Mesothelial cell of epicardium (in vitro differentiated cells): ENCODE measurements around the gene FOXL1. TPM values are rescaled to one million over a fixed set of nuclear protein-coding genes. Genes with fewer than 3 reads are reported as not detected.

Experiments used
- DNase-seq, 2 experiments: peaks; one replicate each; pipeline ENCODE4 v3.0.0; 2021; ENCODE audit warnings: low spot score in 2 of 2; ENCODE audit not compliant: unreplicated experiment in 2 of 2
- H3K27ac Mint-ChIP-seq: 2 replicates; pipeline ENCODE4 v1.8.0; 2021; ENCODE audit warnings: mixed read lengths
- H3K27me3 Mint-ChIP-seq: 2 replicates; pipeline ENCODE4 v1.8.0; 2021; ENCODE audit warnings: low read depth, mixed read lengths
- H3K36me3 Mint-ChIP-seq: 2 replicates; pipeline ENCODE4 v1.8.0; 2021; ENCODE audit warnings: mixed read lengths
- H3K4me1 Mint-ChIP-seq: 2 replicates; pipeline ENCODE4 v1.8.0; 2021; ENCODE audit warnings: mixed read lengths
- H3K4me3 Mint-ChIP-seq: 2 replicates; pipeline ENCODE4 v1.8.0; 2021; ENCODE audit warnings: mild to moderate bottlenecking, moderate library complexity, mixed read lengths
- H3K9me3 Mint-ChIP-seq: 2 replicates; pipeline ENCODE4 v1.8.0; 2021; ENCODE audit warnings: mixed read lengths
- total RNA-seq: library from RNA; stranded (reverse); gene quantifications from 3 replicates; pipeline ENCODE4 v1.2.1, GENCODE V29; 2021
- TF ChIP-seq, protein P1 (sequence below): fragments of 200-600 bp; sonication (generic); IDR thresholded peaks from one replicate; pipeline ENCODE4 v1.5.0; 2021; ENCODE audit warnings: antibody characterized with exemption; ENCODE audit not compliant: unreplicated experiment

FOXL1 gene
- total RNA-seq, 1 donor from 2014 or later, result 2.5 TPM

DNA sequence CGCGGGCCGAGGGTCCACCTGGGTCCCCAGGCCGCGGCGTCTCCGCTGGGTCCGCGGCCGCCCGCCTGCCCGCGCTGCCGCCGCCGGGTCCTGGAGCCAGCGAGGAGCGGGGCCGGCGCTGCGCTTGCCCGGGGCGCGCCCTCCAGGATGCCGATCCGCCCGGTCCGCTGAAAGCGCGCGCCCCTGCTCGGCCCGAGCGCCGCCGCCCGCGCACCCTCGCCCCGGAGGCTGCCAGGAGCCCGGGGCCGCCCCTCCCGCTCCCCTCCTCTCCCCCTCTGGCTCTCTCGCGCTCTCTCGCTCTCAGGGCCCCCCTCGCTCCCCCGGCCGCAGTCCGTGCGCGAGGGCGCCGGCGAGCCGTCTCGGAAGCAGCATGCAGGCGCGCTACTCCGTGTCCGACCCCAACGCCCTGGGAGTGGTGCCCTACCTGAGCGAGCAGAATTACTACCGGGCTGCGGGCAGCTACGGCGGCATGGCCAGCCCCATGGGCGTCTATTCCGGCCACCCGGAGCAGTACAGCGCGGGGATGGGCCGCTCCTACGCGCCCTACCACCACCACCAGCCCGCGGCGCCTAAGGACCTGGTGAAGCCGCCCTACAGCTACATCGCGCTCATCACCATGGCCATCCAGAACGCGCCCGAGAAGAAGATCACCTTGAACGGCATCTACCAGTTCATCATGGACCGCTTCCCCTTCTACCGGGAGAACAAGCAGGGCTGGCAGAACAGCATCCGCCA lies 11.2 kb upstream of the FOXL1 start:
- peaks cover 75% of the 10 kb centered on the region for H3K27me3 Mint-ChIP-seq
- peak in 1 of 2 experiments; percentile 69 for DNase-seq

DNA sequence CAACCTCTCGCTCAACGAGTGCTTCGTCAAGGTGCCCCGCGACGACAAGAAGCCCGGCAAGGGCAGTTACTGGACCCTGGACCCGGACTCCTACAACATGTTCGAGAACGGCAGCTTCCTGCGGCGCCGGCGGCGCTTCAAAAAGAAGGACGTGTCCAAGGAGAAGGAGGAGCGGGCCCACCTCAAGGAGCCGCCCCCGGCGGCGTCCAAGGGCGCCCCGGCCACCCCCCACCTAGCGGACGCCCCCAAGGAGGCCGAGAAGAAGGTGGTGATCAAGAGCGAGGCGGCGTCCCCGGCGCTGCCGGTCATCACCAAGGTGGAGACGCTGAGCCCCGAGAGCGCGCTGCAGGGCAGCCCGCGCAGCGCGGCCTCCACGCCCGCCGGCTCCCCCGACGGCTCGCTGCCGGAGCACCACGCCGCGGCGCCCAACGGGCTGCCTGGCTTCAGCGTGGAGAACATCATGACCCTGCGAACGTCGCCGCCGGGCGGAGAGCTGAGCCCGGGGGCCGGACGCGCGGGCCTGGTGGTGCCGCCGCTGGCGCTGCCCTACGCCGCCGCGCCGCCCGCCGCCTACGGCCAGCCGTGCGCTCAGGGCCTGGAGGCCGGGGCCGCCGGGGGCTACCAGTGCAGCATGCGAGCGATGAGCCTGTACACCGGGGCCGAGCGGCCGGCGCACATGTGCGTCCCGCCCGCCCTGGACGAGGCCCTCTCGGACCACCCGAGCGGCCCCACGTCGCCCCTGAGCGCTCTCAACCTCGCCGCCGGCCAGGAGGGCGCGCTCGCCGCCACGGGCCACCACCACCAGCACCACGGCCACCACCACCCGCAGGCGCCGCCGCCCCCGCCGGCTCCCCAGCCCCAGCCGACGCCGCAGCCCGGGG lies 10.4 kb upstream of the FOXL1 start:
- no peaks in the 10 kb centered on the region for H3K9me3 Mint-ChIP-seq
- peaks cover 81% of the 10 kb centered on the region for H3K27me3 Mint-ChIP-seq
- no peak for DNase-seq
- peak overlapping the region; percentile 71 for H3K27ac Mint-ChIP-seq
- H3K36me3 Mint-ChIP-seq, result peaks cover 6% of the 10 kb centered on the region
- H3K4me1 Mint-ChIP-seq, result peaks cover 55% of the 10 kb centered on the region
- H3K4me3 Mint-ChIP-seq, result peak overlapping the region; percentile 76
- TF ChIP-seq, protein P1, sequence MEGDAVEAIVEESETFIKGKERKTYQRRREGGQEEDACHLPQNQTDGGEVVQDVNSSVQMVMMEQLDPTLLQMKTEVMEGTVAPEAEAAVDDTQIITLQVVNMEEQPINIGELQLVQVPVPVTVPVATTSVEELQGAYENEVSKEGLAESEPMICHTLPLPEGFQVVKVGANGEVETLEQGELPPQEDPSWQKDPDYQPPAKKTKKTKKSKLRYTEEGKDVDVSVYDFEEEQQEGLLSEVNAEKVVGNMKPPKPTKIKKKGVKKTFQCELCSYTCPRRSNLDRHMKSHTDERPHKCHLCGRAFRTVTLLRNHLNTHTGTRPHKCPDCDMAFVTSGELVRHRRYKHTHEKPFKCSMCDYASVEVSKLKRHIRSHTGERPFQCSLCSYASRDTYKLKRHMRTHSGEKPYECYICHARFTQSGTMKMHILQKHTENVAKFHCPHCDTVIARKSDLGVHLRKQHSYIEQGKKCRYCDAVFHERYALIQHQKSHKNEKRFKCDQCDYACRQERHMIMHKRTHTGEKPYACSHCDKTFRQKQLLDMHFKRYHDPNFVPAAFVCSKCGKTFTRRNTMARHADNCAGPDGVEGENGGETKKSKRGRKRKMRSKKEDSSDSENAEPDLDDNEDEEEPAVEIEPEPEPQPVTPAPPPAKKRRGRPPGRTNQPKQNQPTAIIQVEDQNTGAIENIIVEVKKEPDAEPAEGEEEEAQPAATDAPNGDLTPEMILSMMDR, result no peak

More for the DNA sequence above, 11.2 kb upstream of the FOXL1 start:
- peak overlapping the region; percentile 76 for H3K4me3 Mint-ChIP-seq
- H3K9me3 Mint-ChIP-seq, result no peaks in the 10 kb centered on the region
- peaks cover 54% of the 10 kb centered on the region for H3K4me1 Mint-ChIP-seq
- peaks cover 6% of the 10 kb centered on the region for H3K36me3 Mint-ChIP-seq
- TF ChIP-seq, protein P1, result no peak
- peak overlapping the region; percentile 71 for H3K27ac Mint-ChIP-seq

DNA sequence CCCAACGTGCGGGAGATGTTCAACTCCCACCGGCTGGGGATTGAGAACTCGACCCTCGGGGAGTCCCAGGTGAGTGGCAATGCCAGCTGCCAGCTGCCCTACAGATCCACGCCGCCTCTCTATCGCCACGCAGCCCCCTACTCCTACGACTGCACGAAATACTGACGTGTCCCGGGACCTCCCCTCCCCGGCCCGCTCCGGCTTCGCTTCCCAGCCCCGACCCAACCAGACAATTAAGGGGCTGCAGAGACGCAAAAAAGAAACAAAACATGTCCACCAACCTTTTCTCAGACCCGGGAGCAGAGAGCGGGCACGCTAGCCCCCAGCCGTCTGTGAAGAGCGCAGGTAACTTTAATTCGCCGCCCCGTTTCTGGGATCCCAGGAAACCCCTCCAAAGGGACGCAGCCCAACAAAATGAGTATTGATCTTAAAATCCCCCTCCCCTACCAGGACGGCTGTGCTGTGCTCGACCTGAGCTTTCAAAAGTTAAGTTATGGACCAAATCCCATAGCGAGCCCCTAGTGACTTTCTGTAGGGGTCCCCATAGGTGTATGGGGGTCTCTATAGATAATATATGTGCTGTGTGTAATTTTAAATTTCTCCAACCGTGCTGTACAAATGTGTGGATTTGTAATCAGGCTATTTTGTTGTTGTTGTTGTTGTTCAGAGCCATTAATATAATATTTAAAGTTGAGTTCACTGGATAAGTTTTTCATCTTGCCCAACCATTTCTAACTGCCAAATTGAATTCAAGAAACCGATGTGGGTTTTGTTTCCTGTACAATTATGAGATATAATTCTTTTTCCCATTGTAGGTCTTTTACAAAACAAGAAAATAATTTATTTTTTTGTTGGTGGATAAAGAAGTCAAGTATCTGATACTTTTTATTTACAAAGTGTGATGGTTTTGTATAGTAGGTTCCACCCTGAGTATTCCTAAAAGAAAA lies 9.4 kb upstream of the FOXL1 start:
- TF ChIP-seq, protein P1, result no peak
- Mint-ChIP-seq H3K36me3 (peaks cover 6% of the 10 kb centered on the region), H3K4me1 (peaks cover 51% of the 10 kb centered on the region), H3K9me3 (no peaks in the 10 kb centered on the region), H3K4me3 (peak overlapping the region; percentile 80), H3K27ac (peak overlapping the region; percentile 84), H3K27me3 (peaks cover 85% of the 10 kb centered on the region)
- DNase-seq, result no peak

DNA sequence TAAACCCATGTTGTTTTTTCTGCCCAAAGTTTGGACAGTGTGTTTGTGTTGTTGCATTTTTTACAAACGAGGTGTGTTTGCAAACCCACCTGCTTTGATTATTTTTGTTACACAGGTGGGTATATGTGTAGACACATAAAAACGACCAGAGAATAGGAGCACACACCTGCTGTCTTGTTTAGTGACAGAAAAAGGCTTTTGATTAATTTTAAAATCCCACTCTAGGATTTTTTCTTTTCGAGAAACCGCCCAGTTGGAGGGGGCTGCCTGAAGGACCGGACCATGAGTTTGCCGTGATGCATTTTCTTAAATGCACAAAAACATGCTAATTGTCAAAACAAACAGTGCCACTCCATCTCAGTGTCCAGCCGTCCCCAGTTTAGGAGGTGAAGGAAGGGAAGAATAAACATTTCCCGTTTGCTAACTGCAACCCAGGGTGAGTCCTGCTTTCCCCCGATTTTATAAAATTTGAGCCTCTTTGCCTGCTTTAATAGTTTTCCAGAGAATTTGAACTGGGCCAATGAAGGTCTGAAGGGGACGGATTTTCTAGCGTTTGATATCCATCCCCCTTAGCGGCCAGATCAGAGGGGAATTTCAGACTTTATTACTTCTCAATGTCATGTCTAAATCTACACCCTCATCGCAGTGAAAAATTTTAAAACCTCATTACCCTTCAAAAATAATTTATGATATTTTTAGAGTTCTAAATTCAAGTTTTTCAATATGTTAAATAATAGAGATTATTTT lies 8.5 kb upstream of the FOXL1 start:
- peak overlapping the region; percentile 25 for H3K27ac Mint-ChIP-seq

More for the DNA sequence above, 8.5 kb upstream of the FOXL1 start:
- no peaks in the 10 kb centered on the region for H3K9me3 Mint-ChIP-seq
- H3K4me3 Mint-ChIP-seq, result peak overlapping the region; percentile 80
- H3K27me3 Mint-ChIP-seq, result peaks cover 81% of the 10 kb centered on the region
- H3K4me1 Mint-ChIP-seq, result peaks cover 45% of the 10 kb centered on the region
- no peak for DNase-seq
- TF ChIP-seq, protein P1, result no peak
- peaks cover 6% of the 10 kb centered on the region for H3K36me3 Mint-ChIP-seq
